GM12801 (cell line): ENCODE measurements around the gene GOLGA6A.

ENCODE experiments used
- CTCF ChIP-seq: IDR thresholded peaks from one replicate; pipeline ENCODE4 v1.5.1; 2011; ENCODE audit warnings: control low read depth; ENCODE audit not compliant: insufficient read length; ENCODE audit errors: extremely low read depth

Gene GOLGA6A

GRCh38 chr15:74045184-74045583 is 37.2 kb downstream of the GOLGA6A start:
- TF ChIP-seq CTCF = no peak

GRCh38 chr15:74044267-74045110 is 37.9 kb downstream of the GOLGA6A start:
- no peak for TF ChIP-seq CTCF

GRCh38 chr15:74043425-74044266 is 38.7 kb downstream of the GOLGA6A start:
- TF ChIP-seq CTCF = no peak

- TF ChIP-seq CTCF = no peak
Measured at GRCh38 chr15:74042603-74043424, 39.5 kb downstream of the GOLGA6A start.

GRCh38 chr15:74041777-74042435 is 40.4 kb downstream of the GOLGA6A start:
- no peak for TF ChIP-seq CTCF

GRCh38 chr15:74041311-74041756 is 41.0 kb downstream of the GOLGA6A start:
- TF ChIP-seq CTCF = no peak
